ENCODE results near the gene IPMK.
A peak's percentile ranks its signal among the peaks of the same experiment; 100 is the strongest.
"Not testable (repeated sequence)": the region's sequence is repeated elsewhere in the genome, so short reads cannot be mapped to it uniquely, and the experiment has no call there.

Gene IPMK

DNA sequence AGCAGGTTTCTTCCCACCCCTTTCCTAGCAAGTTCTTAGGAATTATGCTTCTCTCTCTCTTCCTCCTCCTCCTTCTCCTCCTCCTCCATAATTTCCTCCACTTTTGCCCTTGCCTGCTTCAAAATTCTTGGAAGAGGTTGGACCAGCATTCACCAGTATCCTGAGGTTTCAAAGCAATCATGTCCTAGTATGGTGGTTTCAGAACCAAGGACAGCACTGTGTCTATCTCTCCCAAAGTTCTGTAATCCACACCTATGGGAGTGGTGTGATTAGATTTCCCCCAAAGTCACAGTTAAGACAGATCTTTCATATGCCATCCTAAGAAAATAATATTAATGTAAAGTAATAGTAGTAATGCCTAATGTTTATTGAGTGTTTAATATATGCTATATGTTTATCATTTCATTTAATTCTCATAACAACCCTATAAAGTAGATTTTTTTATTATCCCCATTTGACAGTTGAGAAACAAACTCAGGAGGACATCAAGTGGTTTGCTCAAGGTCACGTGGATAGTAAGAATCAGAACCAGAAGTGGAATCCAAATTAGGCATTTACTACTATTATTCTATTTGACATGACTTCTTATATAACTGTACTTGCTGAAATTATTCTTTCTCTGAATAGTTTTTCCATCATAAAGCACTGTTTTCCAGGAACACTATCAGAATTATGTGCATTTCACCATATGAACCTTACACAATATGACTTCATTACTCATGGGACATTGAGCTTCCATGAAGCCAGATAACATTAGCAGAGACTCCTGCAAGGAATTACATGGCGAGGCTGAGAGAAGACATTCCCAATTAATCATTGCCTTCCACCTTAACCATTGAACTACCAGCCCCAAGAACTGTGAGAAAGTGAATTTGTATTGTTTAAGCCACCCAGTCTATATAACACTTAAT lies 91.4 kb downstream of the IPMK start:
- Mint-ChIP-seq H3K27me3 (peaks cover 0 to 9% of the 10 kb centered on the region in 2 donors), H3K36me3 (no peaks in the 10 kb centered on the region), H3K4me3 (no peak overlapping the region), H3K27ac (no peak overlapping the region), H3K9me3 (peaks cover 0 to 3% of the 10 kb centered on the region in 2 donors), H3K4me1 (no peaks in the 10 kb centered on the region)
- DNase-seq (no peak), ATAC-seq (replicated peaks) (no peak)

DNA sequence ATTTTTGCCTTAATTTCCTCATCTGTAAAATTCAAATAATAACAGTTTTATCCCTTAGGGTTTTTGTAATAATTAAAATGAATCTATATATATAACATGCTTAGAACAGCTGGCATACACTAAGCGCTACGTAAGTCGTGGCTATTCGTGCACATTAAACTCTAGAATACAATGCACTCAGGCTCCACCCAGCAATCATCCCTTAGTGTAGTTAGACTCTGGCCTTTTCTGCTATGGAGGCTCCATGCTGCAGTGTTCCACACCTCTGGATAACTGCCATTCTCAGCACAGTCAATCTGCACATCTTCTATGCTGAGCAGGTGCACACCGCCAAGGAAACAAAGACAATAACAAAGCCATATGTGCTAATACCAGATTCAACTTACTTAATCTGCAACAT lies 92.9 kb downstream of the IPMK start:
- Mint-ChIP-seq H3K4me3 (no peak overlapping the region), H3K36me3 (no peaks in the 10 kb centered on the region), H3K9me3 (peaks cover 0 to 3% of the 10 kb centered on the region in 2 donors), H3K27ac (no peak overlapping the region), H3K4me1 (no peaks in the 10 kb centered on the region), H3K27me3 (peaks cover 0 to 13% of the 10 kb centered on the region in 2 donors)
- DNase-seq (no peak), ATAC-seq (replicated peaks) (no peak)

- H3K36me3 Mint-ChIP-seq = no peaks in the 10 kb centered on the region
- DNase-seq (no peak), ATAC-seq (replicated peaks) (no peak)
- H3K4me3 Mint-ChIP-seq = no peak overlapping the region
- no peaks in the 10 kb centered on the region for H3K4me1 Mint-ChIP-seq
- peaks cover 0 to 3% of the 10 kb centered on the region in 2 donors for H3K9me3 Mint-ChIP-seq
- H3K27ac Mint-ChIP-seq = no peak overlapping the region
- peaks cover 0 to 15% of the 10 kb centered on the region in 2 donors for H3K27me3 Mint-ChIP-seq
Observed at GRCh38 chr10:58173391-58173790, 94.3 kb downstream of the IPMK start.

- DNase-seq (no peak), ATAC-seq (replicated peaks) (no peak)
- Mint-ChIP-seq H3K9me3 (peaks cover 0 to 3% of the 10 kb centered on the region in 2 donors), H3K4me3 (no peak overlapping the region), H3K27me3 (peaks cover 4 to 35% of the 10 kb centered on the region in 2 donors), H3K4me1 (no peaks in the 10 kb centered on the region), H3K27ac (no peak overlapping the region), H3K36me3 (no peaks in the 10 kb centered on the region)
Observed at GRCh38 chr10:58171146-58171545, 96.5 kb downstream of the IPMK start.

- Mint-ChIP-seq H3K36me3 (no peaks in the 10 kb centered on the region), H3K27ac (no peak overlapping the region), H3K27me3 (peaks cover 26 to 48% of the 10 kb centered on the region in 2 donors), H3K4me1 (no peaks in the 10 kb centered on the region), H3K9me3 (no peaks in the 10 kb centered on the region), H3K4me3 (no peak overlapping the region)
- DNase-seq = no peak
- no peak for ATAC-seq (replicated peaks)
Observed at GRCh38 chr10:58164517-58164916, 103.2 kb downstream of the IPMK start.

GRCh38 chr10:58158806-58159205 lies 108.9 kb downstream of the IPMK start:
- H3K27ac Mint-ChIP-seq = no peak overlapping the region

GRCh38 chr10:58157076-58157766 lies 110.5 kb downstream of the IPMK start:
- no peaks in the 10 kb centered on the region for H3K4me1 Mint-ChIP-seq
- peaks cover 28 to 42% of the 10 kb centered on the region in 2 donors for H3K27me3 Mint-ChIP-seq
- ATAC-seq (replicated peaks) = no peak
- H3K36me3 Mint-ChIP-seq = no peaks in the 10 kb centered on the region
- no peak overlapping the region for H3K4me3 Mint-ChIP-seq
- no peaks in the 10 kb centered on the region for H3K9me3 Mint-ChIP-seq
- H3K27ac Mint-ChIP-seq = no peak overlapping the region
- DNase-seq = no peak

More at GRCh38 chr10:58158806-58159205, 108.9 kb downstream of the IPMK start:
- no peak for DNase-seq
- no peaks in the 10 kb centered on the region for H3K9me3 Mint-ChIP-seq
- no peak for ATAC-seq (replicated peaks)
- no peaks in the 10 kb centered on the region for H3K36me3 Mint-ChIP-seq
- peaks cover 29 to 44% of the 10 kb centered on the region in 2 donors for H3K27me3 Mint-ChIP-seq
- H3K4me1 Mint-ChIP-seq = no peaks in the 10 kb centered on the region
- H3K4me3 Mint-ChIP-seq = no peak overlapping the region

GRCh38 chr10:58155941-58156340 lies 111.8 kb downstream of the IPMK start:
- H3K27ac Mint-ChIP-seq; H3K9me3 Mint-ChIP-seq; ATAC-seq (replicated peaks); H3K4me1 Mint-ChIP-seq; DNase-seq; H3K4me3 Mint-ChIP-seq; H3K36me3 Mint-ChIP-seq: not testable (repeated sequence)
- peaks cover 25 to 42% of the 10 kb centered on the region in 2 donors for H3K27me3 Mint-ChIP-seq

DNA sequence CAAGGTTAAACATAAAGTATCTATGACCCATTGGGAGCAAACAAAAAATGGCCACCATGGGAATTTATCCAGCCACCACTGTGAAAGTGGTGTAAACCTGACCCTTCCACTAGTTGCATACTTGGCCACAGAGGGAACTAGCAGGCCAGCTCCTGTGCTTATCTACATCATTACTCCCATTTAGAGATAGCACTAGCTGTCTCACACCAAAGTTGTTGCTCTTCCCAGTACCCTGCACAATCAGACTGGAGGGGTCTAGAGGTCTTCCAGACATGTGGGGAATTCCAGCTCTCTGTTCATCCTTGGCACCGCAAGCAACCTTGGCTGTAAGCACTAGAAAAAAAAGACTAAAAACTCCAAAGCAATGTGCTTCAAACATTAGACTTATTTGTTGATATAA lies 113.9 kb downstream of the IPMK start:
- DNase-seq (no peak), ATAC-seq (replicated peaks) (no peak)
- Mint-ChIP-seq H3K4me3 (no peak overlapping the region), H3K36me3 (no peaks in the 10 kb centered on the region), H3K27ac (no peak overlapping the region), H3K27me3 (peaks cover 25 to 32% of the 10 kb centered on the region in 2 donors), H3K9me3 (no peaks in the 10 kb centered on the region), H3K4me1 (no peaks in the 10 kb centered on the region)

DNA sequence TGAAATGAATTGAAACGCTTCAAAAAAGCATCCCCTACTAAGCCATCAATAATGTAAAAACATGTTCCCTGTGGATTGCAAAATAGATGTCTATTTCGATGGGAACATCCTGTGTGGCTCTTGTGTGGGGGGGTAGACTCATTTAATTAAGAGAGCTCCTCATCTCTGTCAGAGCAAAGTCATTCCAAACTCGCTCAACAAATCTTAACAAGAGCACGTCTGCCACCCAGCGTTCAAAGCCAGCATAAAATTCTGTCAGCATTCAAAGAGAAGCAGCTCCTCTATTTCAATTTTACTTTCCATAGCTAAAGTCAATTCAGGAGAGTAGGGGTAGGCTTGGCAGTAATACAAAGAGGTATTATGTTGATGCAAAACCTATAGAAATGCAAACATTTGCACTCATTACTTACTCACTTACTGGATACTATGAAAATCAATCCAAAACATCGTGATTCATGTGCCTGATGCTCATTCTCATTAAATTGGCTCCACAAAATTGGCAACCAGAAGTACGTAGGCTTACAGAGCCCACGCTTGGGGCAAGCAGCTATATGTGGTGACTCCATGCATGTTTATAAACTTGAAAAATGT lies 114.9 kb downstream of the IPMK start:
- ATAC-seq (replicated peaks) = peak in 1 of 2 donors; percentile 29
- no peaks in the 10 kb centered on the region for H3K9me3 Mint-ChIP-seq
- no peak overlapping the region for H3K27ac Mint-ChIP-seq
- peaks cover 23 to 25% of the 10 kb centered on the region in 2 donors for H3K27me3 Mint-ChIP-seq
- H3K4me3 Mint-ChIP-seq = no peak overlapping the region
- H3K4me1 Mint-ChIP-seq = no peaks in the 10 kb centered on the region
- peak; percentile 4 for DNase-seq
- H3K36me3 Mint-ChIP-seq = no peaks in the 10 kb centered on the region

GRCh38 chr10:58150290-58150689 lies 117.4 kb downstream of the IPMK start:
- no peak overlapping the region for H3K27ac Mint-ChIP-seq
- DNase-seq = no peak
- no peak overlapping the region for H3K4me3 Mint-ChIP-seq
- H3K36me3 Mint-ChIP-seq = no peaks in the 10 kb centered on the region
- no peaks in the 10 kb centered on the region for H3K4me1 Mint-ChIP-seq
- peaks cover 16 to 17% of the 10 kb centered on the region in 2 donors for H3K27me3 Mint-ChIP-seq
- ATAC-seq (replicated peaks) = no peak
- no peaks in the 10 kb centered on the region for H3K9me3 Mint-ChIP-seq

GRCh38 chr10:58143944-58144343 lies 123.8 kb downstream of the IPMK start:
- Mint-ChIP-seq H3K27me3 (peaks cover 3 to 6% of the 10 kb centered on the region in 2 donors), H3K4me1 (no peaks in the 10 kb centered on the region), H3K27ac (no peak overlapping the region), H3K9me3 (peaks cover 0 to 5% of the 10 kb centered on the region in 2 donors), H3K36me3 (no peaks in the 10 kb centered on the region), H3K4me3 (no peak overlapping the region)
- ATAC-seq (replicated peaks) = no peak
- DNase-seq = no peak

Measured in stimulated activated naive B cell treated with anti-CD40 and anti-IgM and Interleukin-4, amounts not matched to agents 10 μg/mL and 1 μg/mL and 100 μg/mL, for 72 hours (primary cell).